ENCODE measurements around the gene PRPF18. TPM values are rescaled to one million over a fixed set of nuclear protein-coding genes. Genes with fewer than 3 reads are reported as not detected.

The PRPF18 gene
- total and polyA plus RNA-seq, 2 experiments from 2014 or later: 19.3 to 24.7 TPM

- WGBS (ENCODE audit: low lambda C conversion rate, missing lambda C conversion rate): 99% methylated on average over 4 of the region's 4 CpGs
Measured at GRCh38 chr10:13654846-13655245, 68.1 kb downstream of the PRPF18 start.

GRCh38 chr10:13656337-13657100 is 69.8 kb downstream of the PRPF18 start:
- Histone ChIP-seq H3K9me3 (ENCODE audit: low read depth) (no peaks in the 10 kb centered on the region), H3K27ac (no peak overlapping the region), H3K4me1 (ENCODE audit: insufficient read depth) (peaks cover 4% of the 10 kb centered on the region), H4K20me1 (ENCODE audit: insufficient read depth, poor library complexity, severe bottlenecking) (no peaks in the 10 kb centered on the region), H3K27me3 (no peaks in the 10 kb centered on the region), H3K9me2 (replicated peaks; ENCODE audit: insufficient read depth) (no peaks in the 10 kb centered on the region), H2AFZ (no peak overlapping the region), H3K79me2 (no peaks in the 10 kb centered on the region), H3K4me2 (no peak overlapping the region), H3K4me3 (no peak overlapping the region), H3K36me3 (replicated peaks; ENCODE audit: insufficient read depth, low read depth) (no peaks in the 10 kb centered on the region)
- 98% methylated on average over 56 of the region's 68 CpGs for WGBS (ENCODE audit: low lambda C conversion rate, missing lambda C conversion rate)
- no peak for DNase-seq (ENCODE audit: low spot score)
- TF ChIP-seq EZH2phosphoT487 (IDR thresholded peaks at IDR 0.05; ENCODE audit: low read depth, severe bottlenecking, unreplicated experiment) (no peak), CTCF (IDR thresholded peaks at IDR 0.05; ENCODE audit: poor library complexity) (no peak), EZH2 (IDR thresholded peaks at IDR 0.05; ENCODE audit: borderline replicate concordance) (no peak)

More at GRCh38 chr10:13654846-13655245, 68.1 kb downstream of the PRPF18 start:
- Histone ChIP-seq H3K4me3 (no peak overlapping the region), H3K27me3 (no peaks in the 10 kb centered on the region), H3K4me1 (ENCODE audit: insufficient read depth) (peaks cover 4% of the 10 kb centered on the region), H3K79me2 (no peaks in the 10 kb centered on the region), H3K27ac (no peak overlapping the region), H3K36me3 (replicated peaks; ENCODE audit: insufficient read depth, low read depth) (no peaks in the 10 kb centered on the region), H2AFZ (no peak overlapping the region), H3K9me3 (ENCODE audit: low read depth) (no peaks in the 10 kb centered on the region), H3K9me2 (replicated peaks; ENCODE audit: insufficient read depth) (no peaks in the 10 kb centered on the region), H3K4me2 (no peak overlapping the region), H4K20me1 (ENCODE audit: insufficient read depth, poor library complexity, severe bottlenecking) (no peaks in the 10 kb centered on the region)
- no peak for TF ChIP-seq EZH2 (IDR thresholded peaks at IDR 0.05; ENCODE audit: borderline replicate concordance)
- TF ChIP-seq CTCF (IDR thresholded peaks at IDR 0.05; ENCODE audit: poor library complexity): no peak
- TF ChIP-seq EZH2phosphoT487 (IDR thresholded peaks at IDR 0.05; ENCODE audit: low read depth, severe bottlenecking, unreplicated experiment): no peak
- no peak for DNase-seq (ENCODE audit: low spot score)

GRCh38 chr10:13657101-13657680 is 70.4 kb downstream of the PRPF18 start:
- Histone ChIP-seq H3K27ac (no peak overlapping the region), H3K79me2 (no peaks in the 10 kb centered on the region), H3K4me3 (no peak overlapping the region), H2AFZ (no peak overlapping the region), H3K27me3 (no peaks in the 10 kb centered on the region), H3K9me3 (ENCODE audit: low read depth) (no peaks in the 10 kb centered on the region), H3K4me1 (ENCODE audit: insufficient read depth) (peaks cover 4% of the 10 kb centered on the region), H4K20me1 (ENCODE audit: insufficient read depth, poor library complexity, severe bottlenecking) (no peaks in the 10 kb centered on the region), H3K9me2 (replicated peaks; ENCODE audit: insufficient read depth) (no peaks in the 10 kb centered on the region), H3K36me3 (replicated peaks; ENCODE audit: insufficient read depth, low read depth) (no peaks in the 10 kb centered on the region), H3K4me2 (no peak overlapping the region)
- TF ChIP-seq EZH2phosphoT487 (IDR thresholded peaks at IDR 0.05; ENCODE audit: low read depth, severe bottlenecking, unreplicated experiment) (no peak), EZH2 (IDR thresholded peaks at IDR 0.05; ENCODE audit: borderline replicate concordance) (no peak), CTCF (IDR thresholded peaks at IDR 0.05; ENCODE audit: poor library complexity) (no peak)
- no peak for DNase-seq (ENCODE audit: low spot score)
- 97% methylated on average over 36 of the region's 49 CpGs for WGBS (ENCODE audit: low lambda C conversion rate, missing lambda C conversion rate)

Data from hepatocyte (in vitro differentiated cells).